OCI-LY3 (cell line): ENCODE measurements around the gene MYB.

Source experiments
- H2AFZ ChIP-seq: fragments of 200-600, 300-600 bp; shearing (Covaris generic); 2 replicates; pipeline ENCODE4 v1.6.0; 2014; ENCODE audit warnings: antibody characterized with exemption, low read depth, low read length
- H3K27ac ChIP-seq: fragments of 200-600, 300-600 bp; sonication (generic); 2 replicates; pipeline ENCODE4 v1.5.1; 2014; ENCODE audit warnings: mild to moderate bottlenecking, low read length, moderate library complexity, mixed read lengths
- H3K27me3 ChIP-seq: fragments of 200-600, 300-600 bp; sonication (generic); 2 replicates; pipeline ENCODE4 v1.6.1; 2014; ENCODE audit warnings: low read depth, low read length, mixed read lengths
- H3K36me3 ChIP-seq: fragments of 200-600, 300-600 bp; sonication (generic); replicated peaks from 2 replicates; pipeline ENCODE3; 2014; ENCODE audit warnings: low read depth, low read length, mixed read lengths
- H3K4me1 ChIP-seq: fragments of 300-600, 200-600 bp; sonication (generic); 2 replicates; pipeline ENCODE4 v1.6.1; 2014; ENCODE audit warnings: low read length, mixed read lengths
- H3K4me2 ChIP-seq: fragments of 200-600, 300-600 bp; sonication (generic); 2 replicates; pipeline ENCODE4 v1.6.1; 2014; ENCODE audit warnings: low read length, mixed read lengths
- H3K4me3 ChIP-seq: fragments of 300-600, 200-600 bp; sonication (generic); 2 replicates; pipeline ENCODE4 v1.5.1; 2014; ENCODE audit warnings: antibody characterized with exemption, mild to moderate bottlenecking, low read length, moderate library complexity
- H3K79me2 ChIP-seq: fragments of 300-600, 200-600 bp; shearing (Covaris generic); 2 replicates; pipeline ENCODE4 v1.6.1; 2014; ENCODE audit warnings: mild to moderate bottlenecking, low read length, mixed read lengths
- H3K9ac ChIP-seq: fragments of 300-600, 200-600 bp; shearing (Covaris generic); 2 replicates; pipeline ENCODE4 v1.6.0; 2014; ENCODE audit warnings: mild to moderate bottlenecking, low read length, moderate library complexity
- H3K9me3 ChIP-seq: fragments of 200-600, 300-600 bp; shearing (Covaris generic); 2 replicates; pipeline ENCODE4 v1.6.1; 2014; ENCODE audit warnings: low read length, mixed read lengths; ENCODE audit not compliant: insufficient read depth
- H4K20me1 ChIP-seq: fragments of 200-600, 300-600 bp; sonication (generic); 2 replicates; pipeline ENCODE4 v1.6.1; 2016; ENCODE audit warnings: low read length, mixed read lengths; ENCODE audit not compliant: insufficient read depth
- EZH2phosphoT487 ChIP-seq: fragments of 200-600 bp; shearing (Covaris generic); IDR thresholded peaks from 2 replicates; pipeline ENCODE4 v1.6.1; 2018; ENCODE audit warnings: antibody characterized with exemption, mixed run types, low read depth
- TF ChIP-seq, protein P1 (sequence below): fragments of 200-600, 300-600 bp; sonication (generic); IDR thresholded peaks from 2 replicates; pipeline ENCODE4 v1.5.1; 2014; ENCODE audit warnings: antibody characterized with exemption, low read length, low read depth

The MYB gene

DNA sequence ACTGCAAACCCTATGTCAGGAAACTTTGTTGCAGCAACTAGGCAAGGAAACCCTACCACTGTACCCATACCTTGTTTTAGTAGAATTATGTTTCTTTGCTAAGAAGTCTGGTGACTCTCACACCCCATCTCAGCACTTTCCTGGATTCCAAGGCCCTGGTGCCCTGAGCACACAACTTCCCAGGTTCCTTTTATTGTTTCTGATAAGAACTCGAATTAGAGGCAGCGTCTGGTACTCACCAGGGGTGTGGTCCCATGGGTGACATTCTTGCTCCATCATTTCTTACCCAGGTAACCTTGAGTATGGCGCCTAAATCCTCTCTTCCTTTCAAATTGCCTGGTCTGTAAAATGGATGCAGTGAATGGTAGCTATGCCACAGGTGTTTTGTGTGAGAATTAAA lies 34.1 kb downstream of the MYB start:
- H3K9ac ChIP-seq, result no peak overlapping the region
- H3K36me3 ChIP-seq, result no peaks in the 10 kb centered on the region
- H3K4me2 ChIP-seq, result no peak overlapping the region
- no peaks in the 10 kb centered on the region for H4K20me1 ChIP-seq
- no peak overlapping the region for H3K4me3 ChIP-seq
- no peak for TF ChIP-seq EZH2phosphoT487
- TF ChIP-seq, protein P1, sequence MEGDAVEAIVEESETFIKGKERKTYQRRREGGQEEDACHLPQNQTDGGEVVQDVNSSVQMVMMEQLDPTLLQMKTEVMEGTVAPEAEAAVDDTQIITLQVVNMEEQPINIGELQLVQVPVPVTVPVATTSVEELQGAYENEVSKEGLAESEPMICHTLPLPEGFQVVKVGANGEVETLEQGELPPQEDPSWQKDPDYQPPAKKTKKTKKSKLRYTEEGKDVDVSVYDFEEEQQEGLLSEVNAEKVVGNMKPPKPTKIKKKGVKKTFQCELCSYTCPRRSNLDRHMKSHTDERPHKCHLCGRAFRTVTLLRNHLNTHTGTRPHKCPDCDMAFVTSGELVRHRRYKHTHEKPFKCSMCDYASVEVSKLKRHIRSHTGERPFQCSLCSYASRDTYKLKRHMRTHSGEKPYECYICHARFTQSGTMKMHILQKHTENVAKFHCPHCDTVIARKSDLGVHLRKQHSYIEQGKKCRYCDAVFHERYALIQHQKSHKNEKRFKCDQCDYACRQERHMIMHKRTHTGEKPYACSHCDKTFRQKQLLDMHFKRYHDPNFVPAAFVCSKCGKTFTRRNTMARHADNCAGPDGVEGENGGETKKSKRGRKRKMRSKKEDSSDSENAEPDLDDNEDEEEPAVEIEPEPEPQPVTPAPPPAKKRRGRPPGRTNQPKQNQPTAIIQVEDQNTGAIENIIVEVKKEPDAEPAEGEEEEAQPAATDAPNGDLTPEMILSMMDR, result no peak
- no peak overlapping the region for H3K27ac ChIP-seq
- no peaks in the 10 kb centered on the region for H3K9me3 ChIP-seq
- H3K79me2 ChIP-seq, result no peaks in the 10 kb centered on the region
- no peak overlapping the region for H2AFZ ChIP-seq
- peaks cover 12% of the 10 kb centered on the region for H3K4me1 ChIP-seq
- H3K27me3 ChIP-seq, result no peaks in the 10 kb centered on the region

DNA sequence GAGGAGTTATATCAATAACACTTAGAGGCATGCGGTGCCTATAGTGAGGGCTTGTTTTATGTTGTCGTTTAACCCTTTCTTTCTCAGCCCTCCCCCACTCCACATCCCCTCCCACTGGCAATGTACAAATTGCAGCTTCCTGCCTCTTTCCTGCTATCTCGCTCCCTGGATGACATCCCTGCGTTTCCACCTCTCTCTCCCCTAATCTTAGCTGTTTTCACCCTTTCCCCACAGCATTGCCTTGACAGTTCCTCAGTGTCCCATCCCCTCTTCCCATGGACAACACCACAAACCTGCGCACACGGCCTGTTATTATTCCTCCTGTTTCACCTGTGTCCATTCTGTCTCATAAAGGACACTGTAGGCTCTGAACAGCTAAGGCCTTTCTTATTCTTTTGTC lies 34.5 kb downstream of the MYB start:
- H3K4me3 ChIP-seq, result no peak overlapping the region
- no peaks in the 10 kb centered on the region for H3K36me3 ChIP-seq
- H3K9ac ChIP-seq, result no peak overlapping the region
- no peak for TF ChIP-seq EZH2phosphoT487
- TF ChIP-seq, protein P1, result no peak
- no peaks in the 10 kb centered on the region for H4K20me1 ChIP-seq
- H3K27me3 ChIP-seq, result no peaks in the 10 kb centered on the region
- H3K9me3 ChIP-seq, result no peaks in the 10 kb centered on the region
- no peak overlapping the region for H3K4me2 ChIP-seq
- no peak overlapping the region for H3K27ac ChIP-seq
- H2AFZ ChIP-seq, result no peak overlapping the region
- H3K79me2 ChIP-seq, result no peaks in the 10 kb centered on the region
- peaks cover 12% of the 10 kb centered on the region for H3K4me1 ChIP-seq

DNA sequence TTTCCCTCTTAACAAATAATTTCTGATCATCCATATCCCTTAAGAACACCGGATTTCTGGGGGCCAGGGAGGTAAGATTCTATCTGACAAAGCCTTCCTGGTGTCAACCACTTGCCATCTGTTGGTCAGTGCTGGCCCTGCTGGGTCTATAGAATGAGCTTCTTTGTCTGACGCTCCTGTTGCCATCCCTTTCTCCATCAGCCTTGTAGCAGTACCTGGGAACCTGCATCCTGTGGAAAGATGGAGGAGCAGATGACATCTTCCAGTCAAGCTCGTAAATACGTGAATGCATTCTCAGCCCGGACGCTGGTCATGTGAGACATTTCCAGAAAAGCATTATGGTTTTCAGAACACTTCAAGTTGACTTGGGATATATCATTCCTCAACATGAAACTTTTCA lies 36.6 kb downstream of the MYB start:
- H3K27ac ChIP-seq, result no peak overlapping the region
- no peak overlapping the region for H2AFZ ChIP-seq
- no peak for TF ChIP-seq EZH2phosphoT487
- TF ChIP-seq, protein P1, result no peak
- H3K4me2 ChIP-seq, result no peak overlapping the region
- no peaks in the 10 kb centered on the region for H3K9me3 ChIP-seq
- no peaks in the 10 kb centered on the region for H3K27me3 ChIP-seq
- peaks cover 17% of the 10 kb centered on the region for H3K4me1 ChIP-seq
- no peaks in the 10 kb centered on the region for H3K36me3 ChIP-seq
- no peak overlapping the region for H3K9ac ChIP-seq
- H4K20me1 ChIP-seq, result no peaks in the 10 kb centered on the region
- H3K79me2 ChIP-seq, result no peaks in the 10 kb centered on the region
- H3K4me3 ChIP-seq, result no peak overlapping the region

DNA sequence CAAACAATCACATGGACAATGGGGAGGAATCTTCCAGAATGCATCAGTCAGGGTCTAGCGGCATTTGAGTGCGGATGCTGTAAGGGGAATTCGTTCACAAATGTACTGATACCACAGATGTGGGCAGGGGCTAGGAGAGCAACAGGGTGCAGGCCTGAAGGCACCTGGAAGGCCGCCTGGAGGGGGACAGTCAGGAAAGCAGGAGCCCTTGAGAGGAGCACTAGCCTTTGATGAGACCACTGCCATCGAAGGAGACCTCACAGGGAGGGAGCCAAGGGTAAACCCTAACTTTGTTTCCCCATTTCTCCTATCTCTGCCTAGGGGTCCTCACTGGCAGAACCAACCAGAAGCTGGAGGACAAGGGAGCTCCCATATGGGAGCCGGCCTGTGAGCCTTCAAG lies 38.2 kb downstream of the MYB start:
- no peak overlapping the region for H3K27ac ChIP-seq
- H3K4me3 ChIP-seq, result no peak overlapping the region
- no peak overlapping the region for H3K4me2 ChIP-seq
- no peaks in the 10 kb centered on the region for H4K20me1 ChIP-seq
- H3K36me3 ChIP-seq, result no peaks in the 10 kb centered on the region
- H3K9ac ChIP-seq, result no peak overlapping the region
- no peaks in the 10 kb centered on the region for H3K27me3 ChIP-seq
- H3K9me3 ChIP-seq, result no peaks in the 10 kb centered on the region
- no peak for TF ChIP-seq EZH2phosphoT487
- TF ChIP-seq, protein P1, result no peak
- H2AFZ ChIP-seq, result no peak overlapping the region
- no peaks in the 10 kb centered on the region for H3K79me2 ChIP-seq
- H3K4me1 ChIP-seq, result peaks cover 32% of the 10 kb centered on the region
